Natural killer cell (primary cell): ENCODE data around the gene CTNNA2. TPM values are rescaled to one million over a fixed set of nuclear protein-coding genes. Genes with fewer than 3 reads are reported as not detected.

Experiments used
- ATAC-seq, 3 donors: fragments of 150-1000 bp in 2 of 3; fragments of 200-7000 bp in 1 of 3; cut with Tn5 transposase; 1 replicate in 1 of 3; 2 replicates in 2 of 3; pipeline ENCODE4 v1.10.0; 2021; ENCODE audit warnings: mild to moderate bottlenecking in 2 of 3, moderate library complexity in 2 of 3
- DNase-seq, 2 donors: peaks; one replicate each; pipeline versions ENCODE4 v3.0.0 to v3.0.0-alpha.2; 2013 to 2021; ENCODE audit warnings: mixed read lengths in 1 of 2
- H3K27ac ChIP-seq: one replicate; pipeline ENCODE4 v1.5.1; 2013; ENCODE audit warnings: mild to moderate bottlenecking, low read length
- H3K27me3 ChIP-seq: one replicate; pipeline ENCODE4 v1.6.1; 2013; ENCODE audit warnings: low read length; ENCODE audit not compliant: control insufficient read depth, insufficient read depth
- H3K36me3 ChIP-seq: one replicate; pipeline ENCODE4 v1.6.1; 2013; ENCODE audit warnings: low read length; ENCODE audit not compliant: control insufficient read depth, insufficient read depth
- H3K4me1 ChIP-seq: one replicate; pipeline ENCODE4 v1.6.1; 2013; ENCODE audit warnings: low read length; ENCODE audit not compliant: control insufficient read depth, insufficient read depth
- H3K4me3 ChIP-seq: one replicate; pipeline ENCODE4 v1.5.1; 2013; ENCODE audit warnings: low read length
- H3K9me3 ChIP-seq: one replicate; pipeline ENCODE4 v1.6.1; 2013; ENCODE audit warnings: low read length; ENCODE audit not compliant: control insufficient read depth, insufficient read depth
- H3K27ac Mint-ChIP-seq, 2 donors: one replicate each; pipeline ENCODE4 v1.8.0; 2022; ENCODE audit warnings: mild to moderate bottlenecking in 2 of 2, mixed read lengths in 2 of 2, moderate library complexity in 1 of 2
- H3K27me3 Mint-ChIP-seq, 2 donors: one replicate each; pipeline ENCODE4 v1.8.0; 2022; ENCODE audit warnings: low read depth in 2 of 2, mixed read lengths in 2 of 2
- H3K36me3 Mint-ChIP-seq: one replicate; pipeline ENCODE4 v1.8.0; 2022; ENCODE audit warnings: mixed read lengths
- H3K4me1 Mint-ChIP-seq, 2 donors: one replicate each; pipeline ENCODE4 v1.8.0; 2022; ENCODE audit warnings: mixed read lengths in 2 of 2
- H3K4me3 Mint-ChIP-seq: one replicate; pipeline ENCODE4 v1.8.0; 2022; ENCODE audit warnings: mild to moderate bottlenecking, moderate library complexity, mixed read lengths
- H3K9me3 Mint-ChIP-seq, 2 donors: one replicate each; pipeline ENCODE4 v1.8.0; 2022; ENCODE audit warnings: mixed read lengths in 2 of 2
- WGBS: methylation state at CpG from one replicate; pipeline ENCODE4 v1.1.7; 2013; ENCODE audit warnings: missing lambda C conversion rate; ENCODE audit not compliant: insufficient coverage; 5-methylcytosine and 5-hydroxymethylcytosine counted together
- intact Hi-C: fragments of 100-400 bp; cut with micrococcal nuclease; formaldehyde crosslinking; loops from one replicate; pipeline ENCODE4 v1.14.2; 2022
- total RNA-seq, 4 donors: library from RNA; stranded (reverse); fragments of 120-200 nt in 1 of 4; gene quantifications; one replicate each; pipeline versions ENCODE4 v1.2.3 to v1.2.4, GENCODE V29; 2013 to 2022
- TF ChIP-seq, protein P1 (sequence below): fragments of 200-600 bp; IDR thresholded peaks from one replicate; pipeline ENCODE4 v1.8.0; 2022; ENCODE audit warnings: antibody characterized with exemption

Gene CTNNA2
- total RNA-seq, 3 donors from 2014 or later (not counting 1 experiment from before 2014, with no cell fraction given) = not detected

DNA sequence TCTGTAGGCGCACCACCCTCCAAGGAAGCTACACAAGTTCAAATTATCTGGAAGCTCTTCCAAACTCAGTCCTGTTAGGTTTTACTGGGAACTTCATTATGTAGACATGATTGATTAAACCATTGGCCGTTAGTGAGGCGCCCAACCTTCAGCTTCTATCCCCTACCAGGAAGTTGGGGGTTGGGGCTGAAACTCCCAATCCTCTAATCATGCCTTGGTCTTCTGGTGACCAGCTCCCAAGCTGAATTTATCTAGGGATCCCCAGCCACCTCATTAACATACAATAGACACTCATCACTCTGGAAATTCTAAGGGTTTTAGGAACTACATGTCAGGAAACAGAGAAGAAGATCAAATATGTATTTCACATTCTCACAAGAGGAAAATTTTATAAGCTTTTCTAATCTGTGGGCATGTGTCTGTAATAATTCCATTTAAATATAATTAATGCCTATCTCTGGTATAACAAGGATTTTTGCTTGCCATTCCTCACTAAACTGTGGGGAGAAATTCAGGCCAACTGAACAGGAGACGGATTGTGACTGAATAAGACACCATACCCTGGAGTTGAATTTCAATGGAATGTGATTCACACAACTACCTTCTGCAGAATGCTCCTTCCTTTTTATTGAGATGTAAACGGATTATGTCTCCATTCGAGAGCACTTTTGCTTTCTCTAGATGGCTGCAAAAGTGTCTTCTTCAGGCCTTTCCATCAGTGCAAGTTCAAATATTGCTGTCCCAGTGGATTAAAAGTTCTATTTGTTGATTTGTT, 463.1 kb downstream of the CTNNA2 start:
- intact Hi-C loops = no loop called here
- TF ChIP-seq, protein P1, sequence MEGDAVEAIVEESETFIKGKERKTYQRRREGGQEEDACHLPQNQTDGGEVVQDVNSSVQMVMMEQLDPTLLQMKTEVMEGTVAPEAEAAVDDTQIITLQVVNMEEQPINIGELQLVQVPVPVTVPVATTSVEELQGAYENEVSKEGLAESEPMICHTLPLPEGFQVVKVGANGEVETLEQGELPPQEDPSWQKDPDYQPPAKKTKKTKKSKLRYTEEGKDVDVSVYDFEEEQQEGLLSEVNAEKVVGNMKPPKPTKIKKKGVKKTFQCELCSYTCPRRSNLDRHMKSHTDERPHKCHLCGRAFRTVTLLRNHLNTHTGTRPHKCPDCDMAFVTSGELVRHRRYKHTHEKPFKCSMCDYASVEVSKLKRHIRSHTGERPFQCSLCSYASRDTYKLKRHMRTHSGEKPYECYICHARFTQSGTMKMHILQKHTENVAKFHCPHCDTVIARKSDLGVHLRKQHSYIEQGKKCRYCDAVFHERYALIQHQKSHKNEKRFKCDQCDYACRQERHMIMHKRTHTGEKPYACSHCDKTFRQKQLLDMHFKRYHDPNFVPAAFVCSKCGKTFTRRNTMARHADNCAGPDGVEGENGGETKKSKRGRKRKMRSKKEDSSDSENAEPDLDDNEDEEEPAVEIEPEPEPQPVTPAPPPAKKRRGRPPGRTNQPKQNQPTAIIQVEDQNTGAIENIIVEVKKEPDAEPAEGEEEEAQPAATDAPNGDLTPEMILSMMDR = no peak
- ATAC-seq (no peak), DNase-seq (no peak)
- Mint-ChIP-seq H3K4me1 (no peaks in the 10 kb centered on the region), H3K9me3 (peaks cover 4 to 9% of the 10 kb centered on the region in 2 donors), H3K27me3 (no peaks in the 10 kb centered on the region), H3K27ac (no peak overlapping the region), H3K4me3 (no peak overlapping the region), H3K36me3 (no peaks in the 10 kb centered on the region)
- Histone ChIP-seq H3K27ac (no peak overlapping the region), H3K4me3 (no peak overlapping the region), H3K4me1 (no peaks in the 10 kb centered on the region), H3K27me3 (no peaks in the 10 kb centered on the region), H3K9me3 (no peaks in the 10 kb centered on the region), H3K36me3 (no peaks in the 10 kb centered on the region)
- WGBS = 54% methylated on average over 6 of the region's 6 CpGs

DNA sequence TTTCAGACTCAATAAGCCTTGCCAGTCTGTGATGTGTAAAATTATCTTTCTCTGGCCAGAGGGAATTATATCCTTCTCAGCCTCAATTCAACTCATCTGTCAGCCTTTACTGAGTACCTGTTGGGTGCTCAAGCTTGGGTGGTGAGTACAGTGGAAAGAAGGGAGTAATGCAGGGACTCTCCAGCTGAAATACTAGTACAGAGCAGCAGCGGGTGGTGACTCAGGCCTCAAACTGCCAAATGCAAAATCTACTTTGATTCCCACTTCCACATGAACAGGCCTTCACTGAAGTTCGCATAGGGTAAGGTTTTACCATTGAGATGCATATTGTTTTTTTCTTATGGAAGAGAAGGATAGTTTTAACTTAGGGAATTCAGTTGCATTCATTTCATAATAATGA, 464.9 kb downstream of the CTNNA2 start:
- DNase-seq (no peak), ATAC-seq (no peak)
- H3K36me3 ChIP-seq = no peaks in the 10 kb centered on the region
- intact Hi-C loops = no loop called here
- no peaks in the 10 kb centered on the region for H3K27me3 ChIP-seq
- no peaks in the 10 kb centered on the region for H3K9me3 ChIP-seq
- Mint-ChIP-seq H3K9me3 (peaks cover 4 to 9% of the 10 kb centered on the region in 2 donors), H3K27ac (no peak overlapping the region), H3K4me1 (no peaks in the 10 kb centered on the region), H3K27me3 (no peaks in the 10 kb centered on the region), H3K36me3 (no peaks in the 10 kb centered on the region), H3K4me3 (no peak overlapping the region)
- TF ChIP-seq, protein P1 = no peak
- H3K4me3 ChIP-seq = no peak overlapping the region
- H3K4me1 ChIP-seq = no peaks in the 10 kb centered on the region
- no peak overlapping the region for H3K27ac ChIP-seq
- 83% methylated on average over 1 of the region's 2 CpGs for WGBS

DNA sequence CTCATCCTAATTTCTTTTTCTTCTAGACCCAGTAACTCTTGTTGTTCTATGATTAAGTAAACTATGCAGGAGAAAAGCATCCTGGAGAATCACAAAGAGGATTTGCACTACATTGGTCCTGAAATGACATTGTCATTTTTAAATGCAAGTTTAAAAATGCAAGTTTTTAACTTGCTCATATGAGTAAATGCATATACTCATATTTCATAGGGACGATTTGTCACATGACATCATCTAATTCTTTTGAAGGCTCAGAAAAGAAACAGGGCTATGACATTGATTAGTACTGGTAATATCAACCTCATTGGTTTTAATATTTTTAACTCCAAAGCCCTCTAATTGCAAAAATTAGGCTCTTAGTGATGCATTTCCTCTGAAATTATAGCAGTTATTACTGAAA, 467.3 kb downstream of the CTNNA2 start:
- TF ChIP-seq, protein P1 = no peak
- Mint-ChIP-seq H3K9me3 (peaks cover 2 to 10% of the 10 kb centered on the region in 2 donors), H3K27me3 (no peaks in the 10 kb centered on the region), H3K4me3 (no peak overlapping the region), H3K27ac (no peak overlapping the region), H3K36me3 (no peaks in the 10 kb centered on the region), H3K4me1 (no peaks in the 10 kb centered on the region)
- Histone ChIP-seq H3K27ac (no peak overlapping the region), H3K4me3 (no peak overlapping the region), H3K9me3 (no peaks in the 10 kb centered on the region), H3K4me1 (no peaks in the 10 kb centered on the region), H3K36me3 (no peaks in the 10 kb centered on the region), H3K27me3 (no peaks in the 10 kb centered on the region)
- intact Hi-C loops = no loop called here
- DNase-seq = no peak
- ATAC-seq = no peak
- WGBS = 71% methylated on average over 1 of the region's 1 CpG

DNA sequence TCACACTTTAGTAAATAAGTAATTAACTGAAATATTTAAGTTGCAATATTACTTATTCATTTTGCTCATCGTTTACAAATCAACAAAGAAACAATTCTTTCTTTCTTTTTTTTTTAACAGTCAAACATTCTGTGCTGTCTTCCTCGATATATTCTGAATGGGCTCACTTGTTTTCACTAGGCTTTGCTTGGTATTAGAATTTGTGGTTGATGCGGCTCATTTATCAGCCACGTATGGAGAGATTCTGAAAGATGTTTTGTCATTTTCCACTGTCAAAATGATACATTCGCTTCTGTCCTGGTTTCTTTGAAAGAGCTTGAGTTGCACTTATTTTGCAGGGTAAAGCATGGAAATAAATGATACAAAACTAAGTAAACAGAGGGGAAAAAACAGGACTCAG, 468.0 kb downstream of the CTNNA2 start:
- no peak for DNase-seq
- no peak overlapping the region for H3K27ac Mint-ChIP-seq

More for the DNA sequence above, 468.0 kb downstream of the CTNNA2 start:
- intact Hi-C loops = no loop called here
- Mint-ChIP-seq H3K4me1 (no peaks in the 10 kb centered on the region), H3K9me3 (peaks cover 3 to 9% of the 10 kb centered on the region in 2 donors), H3K36me3 (no peaks in the 10 kb centered on the region), H3K4me3 (no peak overlapping the region), H3K27me3 (no peaks in the 10 kb centered on the region)
- H3K4me3 ChIP-seq = no peak overlapping the region
- H3K9me3 ChIP-seq = no peaks in the 10 kb centered on the region
- no peak for ATAC-seq
- H3K4me1 ChIP-seq = no peaks in the 10 kb centered on the region
- H3K36me3 ChIP-seq = no peaks in the 10 kb centered on the region
- no peak overlapping the region for H3K27ac ChIP-seq
- TF ChIP-seq, protein P1 = no peak
- no peaks in the 10 kb centered on the region for H3K27me3 ChIP-seq
- WGBS = 85% methylated on average over 4 of the region's 5 CpGs
